Endothelial cell of umbilical vein (primary cell): ENCODE data around the gene TNFAIP6. TPM values are rescaled to one million over a fixed set of nuclear protein-coding genes. Genes with fewer than 3 reads are reported as not detected.

Experiments used
- BruUV-seq: library from RNA; stranded (reverse); fragments of 400-500 nt; replicated peaks from 2 replicates; lab custom pipeline; 2021; lab: Mats Ljungman, UMichigan
- CTCF ChIA-PET: fragments of 300-600, 350-600 bp; sonication (Branson Sonifier 250); formaldehyde crosslinking; loops from one replicate; lab custom pipeline; 2021; ENCODE audit warnings: antibody characterized with exemption, inconsistent platforms; lab: Charles Lee
- POLR2A ChIA-PET: fragments of 300-600, 350-600 bp; sonication (Branson Sonifier 250); formaldehyde crosslinking; loops from one replicate; lab custom pipeline; 2021; ENCODE audit warnings: antibody characterized with exemption, inconsistent platforms; lab: Charles Lee
- DNase-seq: peaks from one replicate; pipeline ENCODE4 v3.0.0-alpha.2; 2011; ENCODE audit warnings: low read depth, low spot score
- FAIRE-seq: peaks from 2 replicates; lab custom pipeline; 2011; peaks lifted over from hg19 to GRCh38; lab: Jason Lieb, UNC
- H2AFZ ChIP-seq: 2 replicates; pipeline ENCODE4 v1.6.0; 2012; ENCODE audit warnings: low read depth, low read length, control low read depth, inconsistent platforms
- H3K27ac ChIP-seq: 2 replicates; pipeline ENCODE4 v1.5.1; 2011; ENCODE audit warnings: low read depth, mild to moderate bottlenecking, control low read depth, low read length, moderate library complexity; ENCODE audit not compliant: insufficient read depth
- H3K27me3 ChIP-seq, 2 experiments: 2 replicates each; pipeline versions ENCODE4 v1.6.0 to v1.6.1; 2011; ENCODE audit warnings: low read length in 2 of 2, mixed read lengths in 1 of 2; ENCODE audit not compliant: control insufficient read depth in 2 of 2, insufficient read depth in 2 of 2
- H3K36me3 ChIP-seq, 2 experiments: 2 replicates in 1 of 2; 3 replicates in 1 of 2; pipeline ENCODE4 v1.5.1; 2011; ENCODE audit warnings: low read length in 2 of 2, mild to moderate bottlenecking in 1 of 2, moderate library complexity in 1 of 2; ENCODE audit not compliant: control insufficient read depth in 2 of 2, insufficient read depth in 2 of 2; ENCODE audit errors: extremely low read depth in 1 of 2
- H3K4me1 ChIP-seq: 3 replicates; pipeline ENCODE4 v1.5.1; 2011; ENCODE audit warnings: mild to moderate bottlenecking, low read length; ENCODE audit not compliant: control insufficient read depth, insufficient read depth; ENCODE audit errors: extremely low read depth
- H3K4me2 ChIP-seq: 2 replicates; pipeline ENCODE4 v1.6.1; 2011; ENCODE audit warnings: low read length, control low read depth, mixed read lengths; ENCODE audit not compliant: insufficient read depth
- H3K4me3 ChIP-seq, 3 experiments: fragments of 200-600 bp in 1 of 3; sonication (generic), shearing (Covaris generic) in 1 of 3; replicated peaks in 1 of 3; 2 replicates each; pipeline ENCODE4 v1.5.1; 2011 to 2016; ENCODE audit warnings: control low read depth in 3 of 3, low read length in 3 of 3, mild to moderate bottlenecking in 2 of 3, inconsistent platforms in 1 of 3, low read depth in 1 of 3, moderate library complexity in 1 of 3; ENCODE audit not compliant: insufficient read depth in 1 of 3
- H3K79me2 ChIP-seq: 2 replicates; pipeline ENCODE4 v1.6.0; 2012; ENCODE audit warnings: low read length, inconsistent platforms; ENCODE audit not compliant: control insufficient read depth, insufficient read depth
- H3K9ac ChIP-seq: replicated peaks from 2 replicates; pipeline ENCODE3; 2011; ENCODE audit warnings: low read length, control low read depth; ENCODE audit not compliant: insufficient read depth; ENCODE audit errors: extremely low read depth
- H3K9me1 ChIP-seq: replicated peaks from 3 replicates; pipeline ENCODE4 v1.6.0; 2011; ENCODE audit warnings: mild to moderate bottlenecking, low read length; ENCODE audit not compliant: control insufficient read depth, insufficient read depth; ENCODE audit errors: extremely low read depth
- H3K9me3 ChIP-seq: replicated peaks from 2 replicates; pipeline ENCODE4 v1.5.1; 2012; ENCODE audit warnings: low read length, inconsistent platforms; ENCODE audit not compliant: control insufficient read depth, insufficient read depth
- H4K20me1 ChIP-seq: replicated peaks from 2 replicates; pipeline ENCODE3; 2011; ENCODE audit warnings: mild to moderate bottlenecking, low read length; ENCODE audit not compliant: control insufficient read depth, insufficient read depth; ENCODE audit errors: extremely low read depth
- CTCF ChIP-seq, 2 donors: IDR thresholded peaks; 1 replicate in 1 of 2; 2 replicates in 1 of 2; pipeline ENCODE4 v1.5.1; 2011; ENCODE audit warnings: low read length in 2 of 2, mild to moderate bottlenecking in 2 of 2, moderate library complexity in 2 of 2, control low read depth in 1 of 2, inconsistent platforms in 1 of 2, low read depth in 1 of 2; ENCODE audit not compliant: insufficient read depth in 1 of 2; ENCODE audit errors: extremely low read depth in 1 of 2
- EZH2 ChIP-seq: IDR thresholded peaks from 2 replicates; pipeline ENCODE4 v1.6.1; 2012; ENCODE audit warnings: borderline replicate concordance, low read depth, mild to moderate bottlenecking, moderate library complexity, low read length, inconsistent platforms; ENCODE audit not compliant: severe bottlenecking
- FOS ChIP-seq: IDR thresholded peaks from 2 replicates; pipeline ENCODE4 v1.6.1; 2011; ENCODE audit warnings: mild to moderate bottlenecking, low read length, moderate library complexity, borderline replicate concordance; ENCODE audit not compliant: insufficient read depth
- GATA2 ChIP-seq: IDR thresholded peaks from 2 replicates; pipeline ENCODE4 v1.7.0; 2011; ENCODE audit warnings: low read depth, mild to moderate bottlenecking, moderate library complexity, mixed read lengths, low read length; ENCODE audit not compliant: insufficient read length, insufficient read depth
- JUN ChIP-seq: IDR thresholded peaks from 2 replicates; pipeline ENCODE4 v1.6.1; 2011; ENCODE audit warnings: borderline replicate concordance, low read depth; ENCODE audit not compliant: insufficient read length, insufficient read depth
- MAX ChIP-seq: IDR thresholded peaks from 2 replicates; pipeline ENCODE4 v1.6.1; 2011; ENCODE audit not compliant: insufficient read depth, insufficient read length
- MYC ChIP-seq: IDR thresholded peaks from one replicate; pipeline ENCODE4 v1.6.1; 2011; ENCODE audit warnings: mild to moderate bottlenecking, low read depth, low read length
- POLR2A ChIP-seq: IDR thresholded peaks from 2 replicates; pipeline ENCODE4 v1.6.1; 2012; ENCODE audit warnings: low read depth, mild to moderate bottlenecking, control low read depth, low read length
- POLR2AphosphoS5 ChIP-seq: IDR thresholded peaks from 2 replicates; pipeline ENCODE4 v1.6.1; 2012; ENCODE audit warnings: low read depth, mild to moderate bottlenecking, control low read depth, low read length, moderate library complexity; ENCODE audit not compliant: insufficient read depth
- dilution Hi-C: fragments of 300-500 bp; cut with MboI; formaldehyde crosslinking; loops from one replicate; pipeline ENCODE4 v1.15.0; 2019; ENCODE audit warnings: low sequenced_read_pairs; ENCODE audit not compliant: extremely low pct_ligation_motif_present
- intact Hi-C: fragments of 100-400 bp; cut with micrococcal nuclease; formaldehyde crosslinking; loops from one replicate; pipeline ENCODE4 v1.10.0; 2022
- polyA plus RNA-seq, 4 experiments: library from polyadenylated mRNA; depleted of rRNA in 3 of 4; stranded (reverse) in 3 of 4; unstranded in 1 of 4; fragments of >200 nt; gene quantifications; 2 replicates each; pipeline versions ENCODE4 v1.2.1 to v1.2.3, GENCODE V29; 2011 to 2012; ENCODE audit warnings: missing spikeins in 1 of 4
- total RNA-seq: library from RNA; stranded (reverse); gene quantifications from 2 replicates; pipeline ENCODE4 v1.2.3, GENCODE V29; 2021

TNFAIP6 gene
- total and polyA plus RNA-seq, 2 donors (not counting 3 experiments of a cell fraction or from before 2014, with no cell fraction given) = not detected

DNA sequence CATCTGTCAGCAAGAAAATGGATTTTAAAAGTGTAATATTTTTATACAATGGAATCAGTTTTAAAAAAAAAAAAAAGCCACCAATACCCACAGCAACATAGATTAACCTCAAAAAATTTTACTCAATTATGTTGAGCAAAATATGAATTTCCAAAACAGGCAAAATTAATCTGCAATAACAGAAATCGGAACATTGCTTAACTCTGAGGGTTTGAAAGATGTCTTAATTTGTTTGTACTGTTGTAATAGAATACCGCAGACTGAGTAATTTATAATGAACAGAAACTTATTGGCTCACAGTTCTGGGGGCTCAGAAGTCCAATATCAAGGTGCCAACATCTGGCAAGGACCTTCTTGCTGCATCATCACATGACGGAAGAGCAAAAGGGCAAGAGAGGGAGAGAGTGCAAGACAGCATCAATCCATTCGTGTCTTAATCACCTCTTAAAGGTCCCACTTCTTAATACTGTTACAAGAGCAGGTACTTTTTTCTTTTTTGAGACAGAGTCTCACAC, 31.8 kb upstream of the TNFAIP6 start:
- Histone ChIP-seq H2AFZ (no peak overlapping the region), H3K36me3 (no peaks in the 10 kb centered on the region), H3K27ac (no peak overlapping the region), H4K20me1 (no peaks in the 10 kb centered on the region), H3K79me2 (no peaks in the 10 kb centered on the region), H3K4me3 (no peak overlapping the region), H3K27me3 (no peaks in the 10 kb centered on the region), H3K4me2 (no peak overlapping the region), H3K4me1 (no peaks in the 10 kb centered on the region), H3K9ac (no peak overlapping the region), H3K9me1 (no peaks in the 10 kb centered on the region), H3K9me3 (no peaks in the 10 kb centered on the region)
- no peak for FAIRE-seq
- dilution Hi-C loops (no loop called here), intact Hi-C loops (no loop called here)
- DNase-seq = no peak
- CTCF ChIA-PET = no interaction called here
- BruUV-seq = no TSS peak
- POLR2A ChIA-PET = no interaction called here
- TF ChIP-seq POLR2A = no peak
- TF ChIP-seq EZH2 = no peak
- no peak for TF ChIP-seq MAX
- TF ChIP-seq JUN = no peak
- no peak for TF ChIP-seq GATA2
- TF ChIP-seq MYC = no peak
- no peak for TF ChIP-seq POLR2AphosphoS5
- TF ChIP-seq CTCF (IDR thresholded peaks at IDR 0.05; ENCODE audit: extremely low read depth in 1 of 2, insufficient read depth in 1 of 2, low read depth in 1 of 2, low read length in 2 of 2) = no peak
- no peak for TF ChIP-seq FOS
